HTERT RPE-1 (cell line): Measurements from ENCODE around the gene HSPB9.

Source experiments
- in situ Hi-C: fragments of 300-500 bp; cut with MboI; formaldehyde crosslinking; loops from 4 replicates; pipeline ENCODE4 v1.14.3; 2020; ENCODE audit warnings: low sequenced_read_pairs

HSPB9 gene

DNA sequence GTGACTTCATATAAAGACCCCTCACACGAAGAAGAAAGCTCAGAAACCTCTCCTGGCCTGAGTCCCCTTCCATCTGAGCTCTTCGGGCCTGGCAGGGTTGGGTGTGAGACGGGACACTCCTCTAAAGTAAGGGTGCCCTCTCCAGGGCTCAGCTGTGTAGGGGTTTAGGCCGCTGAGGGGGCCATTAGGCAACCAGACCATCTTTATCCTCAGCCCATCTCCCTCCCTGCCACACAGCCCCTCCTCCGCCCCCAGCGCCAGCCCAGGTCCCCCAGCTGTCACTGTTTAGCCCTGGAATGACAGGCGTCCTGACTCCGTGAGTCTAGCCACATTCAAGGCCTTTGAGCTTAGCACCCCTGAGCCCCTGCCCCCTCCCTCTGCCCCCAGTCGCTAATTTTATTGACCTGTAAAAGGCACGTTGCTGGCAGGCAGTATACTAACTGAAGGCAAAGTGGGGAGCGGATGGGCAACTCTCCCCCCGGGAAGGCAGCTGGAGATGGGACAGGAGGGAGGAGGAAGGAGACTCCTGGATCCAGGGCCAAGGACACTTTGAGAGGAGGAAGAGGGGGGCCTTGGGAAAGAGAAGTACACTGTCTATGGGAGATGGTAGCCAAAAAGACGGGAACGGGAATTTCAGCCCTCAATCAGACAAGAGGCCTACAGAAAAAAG is 23.7 kb upstream of the HSPB9 start:
- in situ Hi-C loops: no loop called here

DNA sequence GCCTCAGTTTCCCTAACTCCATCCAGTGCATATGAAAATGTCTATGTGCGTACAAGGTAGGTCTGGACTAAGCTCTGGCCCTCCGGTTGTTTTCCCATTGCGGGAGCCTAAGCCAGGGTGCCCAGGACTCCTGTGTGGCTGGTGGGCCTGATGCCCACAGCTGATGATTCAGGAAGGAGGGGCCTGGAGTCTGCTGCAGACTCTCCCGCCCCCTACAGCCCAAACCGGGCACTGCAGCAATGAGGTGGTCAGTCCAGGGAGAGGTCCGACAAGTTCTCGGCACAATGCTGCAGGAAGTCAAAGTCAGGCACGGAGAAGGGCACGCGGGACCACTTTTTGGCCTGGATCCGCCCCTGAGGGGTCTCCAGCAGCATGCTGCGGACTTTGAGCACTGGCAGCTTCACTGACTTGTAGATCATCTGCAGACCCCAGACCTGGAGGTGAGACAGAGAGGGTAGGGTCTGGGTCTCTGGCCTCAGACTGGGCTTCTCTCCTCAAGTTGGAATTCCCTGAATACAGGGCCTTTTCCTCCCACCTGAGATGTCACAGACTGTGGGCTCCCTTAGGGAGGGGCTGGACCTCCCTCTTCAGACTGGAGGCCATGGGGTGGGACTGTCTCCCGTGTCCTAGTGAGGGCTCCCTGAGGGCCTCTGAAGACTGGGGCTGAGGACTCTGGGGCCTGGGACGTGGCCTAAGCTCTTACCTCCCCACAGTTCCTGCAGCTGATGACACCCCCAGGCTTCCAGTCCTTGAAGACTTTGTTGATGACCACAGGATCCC is 20.9 kb upstream of the HSPB9 start:
- in situ Hi-C loops: no loop called here

DNA sequence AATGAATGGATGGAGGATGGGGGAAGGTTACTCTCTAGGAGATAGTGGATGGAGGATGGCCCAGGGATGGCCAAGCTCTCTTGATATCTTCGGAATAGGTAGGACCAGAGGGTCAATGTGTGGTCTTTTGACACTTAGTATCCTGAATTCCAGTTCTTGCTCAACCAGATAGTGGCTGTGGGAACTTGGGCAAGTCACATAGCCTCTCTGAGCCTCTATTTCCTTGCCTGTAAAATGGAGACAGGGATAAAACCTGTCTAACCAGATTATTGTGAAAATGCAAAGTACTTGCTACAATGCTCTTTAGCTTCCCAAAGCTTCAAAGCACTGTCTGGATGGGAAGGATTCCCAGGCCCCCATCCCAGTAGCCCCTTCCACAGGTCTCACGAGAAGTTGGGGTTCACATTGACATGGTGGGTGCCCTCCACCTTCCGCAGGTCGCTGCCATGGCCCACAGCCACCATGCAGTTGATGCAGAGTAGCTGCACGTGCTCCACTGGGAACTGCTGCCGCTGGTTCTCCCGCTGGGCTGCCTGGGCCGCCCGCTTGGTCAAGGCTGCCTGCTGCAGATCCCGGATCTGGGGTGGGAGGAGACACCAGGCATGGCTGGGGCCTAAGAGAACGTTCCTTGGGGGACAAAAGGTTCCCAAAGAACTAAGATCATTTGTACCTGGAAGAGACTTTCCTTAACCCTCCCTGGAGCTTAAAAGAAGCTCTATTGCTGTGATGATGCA is 19.2 kb upstream of the HSPB9 start:
- in situ Hi-C loops: no loop called here

- in situ Hi-C loops: no loop called here
Measured at GRCh38 chr17:42104264-42104663, 18.3 kb upstream of the HSPB9 start.

GRCh38 chr17:42106009-42106408 is 16.6 kb upstream of the HSPB9 start:
- in situ Hi-C loops: no loop called here

GRCh38 chr17:42107124-42107523 is 15.5 kb upstream of the HSPB9 start:
- in situ Hi-C loops: no loop called here

GRCh38 chr17:42107597-42108576 is 14.7 kb upstream of the HSPB9 start:
- in situ Hi-C loops: no loop called here

DNA sequence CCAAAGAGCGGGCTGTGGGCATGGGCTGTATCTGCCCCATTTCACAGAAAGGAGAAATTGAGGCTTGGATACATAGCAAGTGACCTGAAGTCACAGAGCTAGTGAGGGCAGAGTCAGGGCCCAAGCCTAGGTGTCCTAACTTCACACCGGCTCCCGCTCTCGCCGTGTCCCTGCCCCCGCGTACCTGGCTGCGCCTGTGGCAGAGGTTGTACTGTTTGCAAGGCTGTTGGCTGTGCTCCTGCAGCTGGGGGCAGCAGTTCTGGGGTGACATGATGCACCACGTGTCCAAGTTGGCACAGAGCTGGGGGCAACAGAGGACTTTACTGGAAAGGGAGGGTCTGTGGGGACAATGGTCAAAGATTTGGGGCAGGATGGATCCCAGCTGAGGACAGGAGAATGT is 13.5 kb upstream of the HSPB9 start:
- in situ Hi-C loops: no loop called here

DNA sequence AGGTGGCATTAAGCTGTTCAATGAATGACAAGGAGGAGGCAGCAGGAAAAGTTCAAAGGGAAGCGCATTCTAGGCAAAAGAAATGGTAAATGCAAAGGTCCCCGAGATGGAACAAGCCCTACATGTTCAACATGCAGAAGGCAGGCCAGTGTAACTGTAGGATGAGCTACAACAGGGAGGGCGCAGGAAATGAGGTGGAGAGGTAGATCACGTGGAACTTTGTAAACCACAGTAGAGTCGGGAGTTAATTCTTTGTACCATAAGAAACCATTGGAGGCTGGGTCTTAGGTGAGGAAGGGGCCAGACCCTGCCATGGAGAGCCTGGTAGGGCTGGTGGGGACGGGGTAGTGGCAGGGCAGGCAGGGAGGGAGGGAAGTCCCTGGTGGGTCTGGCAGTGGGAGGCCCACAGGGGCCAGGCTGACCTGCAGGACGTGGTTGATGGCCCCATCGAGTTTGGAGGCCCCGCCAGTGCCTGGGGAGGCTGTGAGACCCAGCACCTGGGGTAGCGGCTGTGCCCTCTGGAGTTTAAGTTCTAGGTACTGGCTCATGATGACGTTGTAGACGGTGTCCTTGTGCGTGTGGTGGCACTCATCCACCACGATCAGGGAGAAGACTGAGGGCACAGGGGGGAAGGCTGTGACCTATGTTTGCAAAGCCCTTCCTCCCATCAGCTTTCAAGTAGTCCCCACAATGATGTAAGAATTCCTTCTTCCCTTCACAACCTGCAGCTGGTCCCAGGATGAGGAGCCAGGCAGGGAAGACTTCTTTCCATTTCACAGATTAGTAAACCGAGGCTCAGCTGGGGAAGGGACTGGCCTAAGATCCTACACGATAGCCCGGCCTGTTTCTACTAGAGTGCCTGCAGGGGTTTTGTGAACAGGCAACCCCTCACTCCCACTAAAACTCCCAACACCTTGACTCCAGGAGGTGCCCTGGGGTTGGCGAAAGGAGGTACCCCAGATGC is 12.0 kb upstream of the HSPB9 start:
- in situ Hi-C loops: no loop called here

GRCh38 chr17:42111265-42111636 is 11.4 kb upstream of the HSPB9 start:
- in situ Hi-C loops: no loop called here

DNA sequence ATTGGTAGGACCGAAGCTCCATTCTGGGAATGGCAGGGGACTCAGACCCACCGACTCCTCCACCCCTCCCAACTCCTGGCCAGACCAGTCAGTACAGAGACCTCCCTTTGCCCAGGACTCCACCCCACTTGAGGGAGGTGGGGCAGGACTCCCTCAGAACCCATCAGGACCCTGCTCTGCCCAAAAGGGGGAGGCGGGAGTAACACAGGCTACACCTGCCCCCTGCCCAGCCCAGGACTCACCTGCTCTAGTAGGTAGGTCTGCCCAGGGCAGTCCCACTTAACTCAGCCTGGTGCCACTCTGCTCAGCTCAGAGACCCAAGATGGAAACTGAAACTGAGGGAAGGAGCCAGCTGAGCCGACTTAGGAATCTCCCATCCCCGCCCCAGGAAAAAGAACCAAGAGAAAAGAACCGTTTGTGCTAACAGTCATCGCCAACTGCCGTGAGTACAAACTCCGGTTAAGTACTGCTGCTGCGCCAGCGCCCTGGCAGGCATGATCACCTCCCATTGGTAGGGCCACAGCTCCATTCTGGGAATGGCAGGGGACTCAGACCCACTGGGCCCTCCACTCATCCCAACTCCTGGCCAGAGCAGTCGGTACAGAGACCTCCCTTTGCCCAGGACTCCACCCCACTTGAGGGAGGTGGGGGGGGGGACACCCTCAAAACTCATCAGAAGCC is 10.6 kb upstream of the HSPB9 start:
- in situ Hi-C loops: no loop called here

DNA sequence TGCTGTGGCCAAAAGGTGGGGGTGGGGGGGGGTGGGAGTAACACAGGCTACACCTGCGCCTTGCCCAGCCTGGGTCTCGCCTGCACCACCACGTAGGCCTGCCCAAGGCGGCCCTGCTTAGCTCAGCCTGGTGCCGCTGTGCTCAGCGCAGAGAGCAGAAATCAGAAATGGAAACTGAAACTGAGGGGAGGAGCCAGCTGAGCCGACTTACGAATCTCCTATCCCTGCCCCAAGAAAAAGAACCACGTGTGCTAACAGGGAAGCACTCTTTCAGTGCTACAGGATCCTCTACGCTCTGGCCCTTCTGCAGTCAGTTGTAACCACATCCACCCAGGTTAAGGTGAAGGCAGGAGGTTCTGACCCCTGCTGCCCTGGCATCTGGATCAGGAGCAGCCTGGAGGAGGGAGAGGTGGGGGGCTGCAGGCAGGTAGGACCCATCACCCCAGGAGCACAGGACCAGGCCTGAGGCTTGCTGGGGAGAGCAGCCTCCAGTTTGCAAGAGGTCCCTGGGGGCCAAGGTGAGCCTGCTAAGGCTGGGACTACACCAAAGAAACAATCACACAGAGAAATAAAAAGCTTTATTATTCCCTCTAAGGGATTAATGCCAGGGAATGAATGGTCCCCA is 9.9 kb upstream of the HSPB9 start, which contains the start of gene DHX58:
Gene DHX58 (minus strand): TSS at position 163 of the 625 bp plus-strand sequence. CDS start 822 bp downstream, outside the sequence.
- in situ Hi-C loops: no loop called here

DNA sequence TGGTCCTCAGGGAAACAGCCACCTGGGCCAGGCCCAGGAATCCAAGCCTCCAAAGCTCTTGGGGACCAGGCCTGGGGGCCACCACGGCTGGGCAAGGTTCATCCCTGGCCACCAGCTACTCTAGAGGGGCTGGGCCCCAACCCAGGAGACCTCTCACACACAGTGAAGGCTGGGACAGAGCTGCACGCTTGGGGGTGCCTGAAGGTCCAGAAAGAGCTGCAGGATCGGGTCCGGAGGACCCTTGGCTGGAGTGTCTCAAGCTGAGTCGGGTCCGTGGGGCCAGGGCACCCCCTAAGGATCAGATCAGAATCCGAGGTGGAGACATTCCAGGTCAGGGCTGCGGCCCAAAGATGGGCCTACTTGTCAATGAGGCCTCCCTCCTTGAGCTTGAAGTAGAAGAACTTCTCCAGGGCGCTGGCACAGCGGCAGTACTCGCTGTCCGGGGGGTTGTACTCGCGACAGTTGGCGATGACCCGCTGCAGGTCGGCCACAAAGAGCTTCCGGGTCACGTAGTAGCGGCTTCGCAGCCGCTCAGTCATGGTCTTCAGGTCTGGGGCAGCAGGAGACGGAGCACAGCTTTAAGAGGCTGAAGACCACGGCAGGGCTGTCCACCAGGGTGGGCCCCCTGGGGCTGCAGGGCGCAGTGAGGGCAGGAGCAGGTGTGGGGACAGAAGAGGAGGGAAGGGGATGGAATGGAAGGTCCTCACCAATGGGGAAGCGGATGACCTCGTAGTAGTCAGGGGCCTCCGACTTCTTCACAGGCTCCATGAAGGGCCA is 9.1 kb upstream of the HSPB9 start:
- in situ Hi-C loops: no loop called here

DNA sequence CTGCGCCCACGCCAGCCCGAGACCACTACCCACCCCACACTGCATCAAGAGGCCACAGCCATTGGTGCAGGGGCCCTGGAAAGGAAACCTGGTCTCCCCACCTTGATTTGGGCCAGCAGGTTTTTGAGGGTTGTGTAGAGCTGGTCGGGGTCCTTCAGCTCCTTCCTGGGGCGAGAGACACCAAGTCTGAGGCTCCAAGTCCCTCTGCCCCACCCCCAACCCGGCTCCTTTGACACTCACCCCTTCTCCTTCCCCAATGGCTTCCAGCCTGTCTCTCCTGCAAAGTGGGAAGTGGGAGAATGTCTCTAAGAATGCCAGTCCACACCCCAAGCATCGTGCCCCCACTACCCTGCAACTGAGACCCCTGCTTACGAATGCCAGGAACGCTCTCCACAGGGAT is 8.5 kb upstream of the HSPB9 start:
- in situ Hi-C loops: no loop called here

DNA sequence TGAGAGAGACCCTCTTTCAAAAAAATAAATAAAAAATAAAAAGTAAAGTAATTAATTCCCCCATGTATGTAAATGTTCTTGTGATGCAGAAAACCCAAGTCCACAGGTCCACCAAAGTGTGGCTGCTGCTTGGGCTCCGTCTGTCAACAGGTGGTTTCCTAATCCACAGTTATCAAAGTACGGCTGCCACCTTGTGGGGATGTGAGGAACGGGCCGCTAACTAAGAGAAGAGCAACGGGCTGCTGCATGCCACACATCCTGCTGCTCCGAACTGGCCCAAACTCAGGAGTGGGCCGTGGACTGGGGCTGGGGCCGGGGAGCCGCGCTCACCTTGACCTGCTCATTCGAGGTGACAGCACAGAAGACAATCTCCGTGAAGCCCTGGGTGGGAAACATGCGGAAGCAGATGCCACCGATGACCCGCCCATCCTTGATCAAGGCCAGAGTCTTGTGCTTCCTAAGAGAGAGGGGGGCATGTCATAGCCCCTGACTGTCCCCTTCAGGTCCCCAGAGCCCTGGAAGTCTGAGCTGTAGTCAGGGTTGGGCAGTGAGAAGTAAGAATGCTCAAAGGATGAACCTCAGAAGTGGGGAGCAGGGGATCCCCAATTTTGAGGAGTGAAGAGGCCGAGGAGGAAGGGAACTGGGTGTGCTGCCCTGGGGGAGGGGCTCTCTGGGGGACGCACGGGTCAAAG is 5.8 kb upstream of the HSPB9 start:
- in situ Hi-C loops: no loop called here

DNA sequence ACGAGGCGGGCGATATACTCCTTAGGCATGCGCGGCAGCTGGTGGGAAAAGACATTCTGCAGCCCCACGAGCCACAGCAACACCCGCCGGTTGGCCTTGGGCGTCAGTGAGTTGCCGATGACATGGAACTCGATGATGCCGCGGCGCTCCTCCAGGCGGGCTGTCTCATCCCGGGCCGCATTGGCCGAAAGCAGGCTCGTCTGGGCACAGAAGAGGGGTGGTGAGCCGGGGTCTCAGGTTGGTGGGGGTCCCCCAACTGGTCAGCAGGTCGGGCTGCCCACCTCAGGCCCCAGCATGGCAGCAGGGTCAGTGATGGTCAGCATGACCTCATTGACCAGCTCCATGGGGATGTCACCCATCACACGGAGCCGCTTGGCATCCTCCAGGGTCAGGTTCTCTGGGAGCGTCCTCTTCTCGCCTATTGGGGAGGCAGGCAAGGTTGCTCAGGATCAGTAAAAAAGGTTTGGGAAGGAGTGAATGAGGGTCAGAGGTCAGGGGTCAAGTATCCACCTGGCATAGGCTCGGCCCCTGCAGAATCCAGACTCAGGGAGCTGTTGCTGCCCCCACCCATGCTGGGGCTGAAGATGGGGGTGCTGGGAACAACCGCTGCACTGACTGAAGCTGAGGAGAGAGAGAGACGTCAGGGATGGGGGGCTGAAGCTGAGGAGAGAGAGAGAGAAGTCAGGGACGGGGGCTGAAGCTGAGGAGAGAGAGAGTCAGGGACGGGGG is 5.0 kb upstream of the HSPB9 start:
- in situ Hi-C loops: no loop called here

GRCh38 chr17:42118126-42118510 is 4.5 kb upstream of the HSPB9 start:
- in situ Hi-C loops: no loop called here
